HEK293T (cell line): Measurements from ENCODE around the gene P3R3URF.

Source experiments
- ARNT ChIP-seq: fragments of 450-650 bp; IDR thresholded peaks from 2 replicates; pipeline ENCODE4 v1.6.1; 2017; ENCODE audit warnings: mild to moderate bottlenecking
- BHLHE40 ChIP-seq: fragments of 450-650 bp; IDR thresholded peaks from 2 replicates; pipeline ENCODE4 v1.6.1; 2016; ENCODE audit warnings: mild to moderate bottlenecking, moderate library complexity, borderline replicate concordance
- FOXA1 ChIP-seq: fragments of 450-650 bp; IDR thresholded peaks from 2 replicates; pipeline ENCODE4 v1.6.1; 2016; ENCODE audit warnings: mild to moderate bottlenecking
- FOXK2 ChIP-seq: fragments of 450-650 bp; IDR thresholded peaks from 2 replicates; pipeline ENCODE4 v1.6.1; 2016; ENCODE audit warnings: mild to moderate bottlenecking
- FOXM1 ChIP-seq: fragments of 450-650 bp; IDR thresholded peaks from 2 replicates; pipeline ENCODE4 v1.6.1; 2017; ENCODE audit warnings: mild to moderate bottlenecking, borderline replicate concordance
- HDGF ChIP-seq: fragments of 450-650 bp; IDR thresholded peaks from 2 replicates; pipeline ENCODE4 v1.6.1; 2017; ENCODE audit warnings: antibody characterized with exemption, borderline replicate concordance
- L3MBTL2 ChIP-seq: fragments of 450-650 bp; conservative IDR thresholded peaks from 2 replicates; pipeline ENCODE4 v1.6.1; 2016; ENCODE audit warnings: mild to moderate bottlenecking
- NFRKB ChIP-seq: fragments of 450-650 bp; IDR thresholded peaks from 2 replicates; pipeline ENCODE4 v1.6.1; 2016; ENCODE audit warnings: mild to moderate bottlenecking, moderate library complexity
- SP1 ChIP-seq: fragments of 450-650 bp; IDR thresholded peaks from 2 replicates; pipeline ENCODE4 v1.6.1; 2017
- TF ChIP-seq, protein P1 (sequence below): fragments of 450-650 bp; IDR thresholded peaks from 2 replicates; pipeline ENCODE4 v1.6.1; 2016

DNA sequence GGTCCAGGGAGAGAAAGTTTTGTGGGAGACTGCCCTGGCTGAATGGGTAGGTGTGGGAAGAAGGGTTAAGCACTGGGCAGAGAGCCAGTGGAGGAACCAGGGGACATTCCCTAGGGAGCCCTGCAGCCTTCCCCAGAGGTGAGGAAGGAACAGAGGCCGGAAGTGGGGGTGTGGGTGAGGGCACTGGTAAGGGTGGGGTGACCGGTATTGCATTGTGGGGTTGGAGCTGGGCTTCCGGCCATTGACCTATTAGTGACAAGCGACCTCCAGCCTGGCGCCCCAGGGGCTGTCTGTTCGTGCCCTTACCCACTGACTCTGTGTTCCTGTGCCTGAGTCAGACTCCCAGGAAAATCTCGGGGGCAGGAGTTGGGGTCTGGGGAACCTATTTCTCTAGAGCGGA is 4.9 kb downstream of the P3R3URF start:
- TF ChIP-seq FOXK2 (no peak), SP1 (no peak), HDGF (no peak), FOXA1 (no peak), FOXM1 (no peak), NFRKB (no peak), BHLHE40 (no peak), L3MBTL2 (no peak), ARNT (no peak)
- TF ChIP-seq, protein P1, sequence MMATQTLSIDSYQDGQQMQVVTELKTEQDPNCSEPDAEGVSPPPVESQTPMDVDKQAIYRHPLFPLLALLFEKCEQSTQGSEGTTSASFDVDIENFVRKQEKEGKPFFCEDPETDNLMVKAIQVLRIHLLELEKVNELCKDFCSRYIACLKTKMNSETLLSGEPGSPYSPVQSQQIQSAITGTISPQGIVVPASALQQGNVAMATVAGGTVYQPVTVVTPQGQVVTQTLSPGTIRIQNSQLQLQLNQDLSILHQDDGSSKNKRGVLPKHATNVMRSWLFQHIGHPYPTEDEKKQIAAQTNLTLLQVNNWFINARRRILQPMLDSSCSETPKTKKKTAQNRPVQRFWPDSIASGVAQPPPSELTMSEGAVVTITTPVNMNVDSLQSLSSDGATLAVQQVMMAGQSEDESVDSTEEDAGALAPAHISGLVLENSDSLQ: no peak
